Sigmoid colon (tissue), 4 donors: ENCODE measurements around the gene TTN.

Source experiments
- EP300 ChIP-seq, 4 donors: sonication (generic); formaldehyde crosslinking; IDR thresholded peaks; one replicate each; pipeline ENCODE4 v1.6.1; 2017; ENCODE audit warnings: antibody characterized with exemption in 4 of 4
- POLR2AphosphoS5 ChIP-seq, 4 donors: sonication (generic); formaldehyde crosslinking; IDR thresholded peaks; one replicate each; pipeline ENCODE4 v1.6.1; 2017; ENCODE audit warnings: antibody characterized with exemption in 4 of 4

DNA sequence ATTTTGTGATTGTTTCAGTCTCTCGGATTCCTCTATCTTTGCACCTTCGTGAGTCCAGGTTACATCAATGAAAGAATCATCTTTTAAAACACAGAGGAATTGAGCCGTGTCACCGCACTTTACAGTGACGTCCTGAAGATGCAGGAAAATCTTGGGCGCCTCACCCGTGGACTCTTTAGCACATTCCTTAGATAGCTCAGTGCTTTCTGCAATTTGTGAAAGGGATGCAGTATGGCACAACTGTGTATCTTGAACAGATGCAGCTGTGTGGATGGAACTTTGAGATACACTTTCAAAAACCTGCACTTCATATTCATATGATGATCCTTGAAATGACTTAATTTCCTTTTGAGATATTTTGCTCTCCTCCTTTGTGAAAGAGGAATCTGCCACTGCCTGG, 50.9 kb downstream of the TTN start:
- no peak for TF ChIP-seq EP300 (IDR thresholded peaks at IDR 0.05)
- no peak for TF ChIP-seq POLR2AphosphoS5 (IDR thresholded peaks at IDR 0.05)
